Kidney glomerular epithelial cell (primary cell): Measurements from ENCODE around the gene FAIM2.
A peak's percentile ranks its signal among the peaks of the same experiment; 100 is the strongest.
"Not testable (repeated sequence)": the region's sequence is repeated elsewhere in the genome, so short reads cannot be mapped to it uniquely, and the experiment has no call there.

Experiments
- DNase-seq: peaks from one replicate; lab custom pipeline; 2025; lab: John Stamatoyannopoulos, UW

FAIM2 gene

GRCh38 chr12:49879065-49879464, 24.6 kb downstream of the FAIM2 start:
- not testable (repeated sequence) for DNase-seq

GRCh38 chr12:49878021-49878420, 25.7 kb downstream of the FAIM2 start:
- no peak for DNase-seq

- no peak for DNase-seq
Observed at GRCh38 chr12:49877066-49877465, 26.6 kb downstream of the FAIM2 start.

DNA sequence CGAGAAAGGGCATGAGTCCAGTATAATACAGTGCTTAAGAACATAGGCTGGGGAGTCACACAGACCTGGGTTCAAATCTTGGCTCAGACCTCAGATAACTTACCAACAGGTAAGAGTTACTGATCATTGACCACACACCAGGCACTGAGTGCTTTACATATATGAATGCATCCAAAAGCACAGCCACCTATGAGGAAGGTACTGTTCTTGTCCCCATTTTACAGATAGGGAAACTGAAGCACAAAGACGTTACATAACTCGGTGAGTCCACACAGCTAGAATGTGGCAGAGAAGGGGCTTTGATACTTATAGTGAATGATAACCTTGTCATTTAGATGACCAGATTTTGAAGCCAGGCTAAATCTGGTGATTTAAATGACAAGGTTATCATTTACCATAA, 27.6 kb downstream of the FAIM2 start:
- DNase-seq: no peak

- DNase-seq: no peak
Observed at GRCh38 chr12:49875115-49875720, 28.5 kb downstream of the FAIM2 start.

GRCh38 chr12:49874142-49874897, 29.4 kb downstream of the FAIM2 start:
- DNase-seq: no peak

- DNase-seq: peak; percentile 1
Observed at GRCh38 chr12:49873361-49873934, 30.3 kb downstream of the FAIM2 start.

DNA sequence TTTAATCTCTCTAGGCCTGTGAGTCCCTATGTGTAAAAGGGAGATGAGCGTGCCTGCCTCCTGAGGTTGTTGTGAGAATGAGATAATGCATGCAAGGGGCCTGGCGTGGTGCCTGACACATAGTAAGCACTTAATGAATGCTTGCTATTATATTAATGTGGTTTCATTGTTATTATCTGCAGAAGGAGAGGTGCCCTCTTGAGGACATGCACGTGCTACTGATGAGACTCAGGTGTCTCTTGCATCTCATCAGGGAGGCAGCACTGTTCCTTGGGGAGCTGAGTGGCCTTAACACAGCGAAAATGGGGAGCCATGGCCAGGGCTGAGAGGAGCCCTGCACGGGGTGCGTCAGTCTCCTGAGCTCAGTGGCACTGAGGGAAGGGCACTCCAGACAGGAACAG, 30.9 kb downstream of the FAIM2 start:
- DNase-seq: peak; percentile 5

DNA sequence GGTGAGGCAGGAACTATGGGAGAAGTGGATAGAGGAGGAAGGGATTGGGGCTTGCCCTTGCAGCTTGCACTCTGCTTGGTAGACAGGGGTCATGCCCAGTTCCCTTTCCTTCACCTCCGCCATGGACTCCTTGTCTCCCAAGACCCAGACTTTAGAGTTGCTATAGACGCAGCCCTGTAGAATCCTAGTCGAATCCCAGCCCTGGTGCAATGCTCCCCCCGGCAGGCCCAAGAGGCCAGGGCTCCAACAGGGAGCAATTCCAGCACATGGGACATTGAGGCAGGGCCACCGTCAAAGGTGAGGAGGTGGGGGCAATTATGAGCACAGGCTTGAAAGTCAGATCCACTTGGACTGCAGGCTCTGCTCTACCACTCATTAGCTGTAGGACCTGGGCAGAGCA, 31.3 kb downstream of the FAIM2 start:
- no peak for DNase-seq

DNA sequence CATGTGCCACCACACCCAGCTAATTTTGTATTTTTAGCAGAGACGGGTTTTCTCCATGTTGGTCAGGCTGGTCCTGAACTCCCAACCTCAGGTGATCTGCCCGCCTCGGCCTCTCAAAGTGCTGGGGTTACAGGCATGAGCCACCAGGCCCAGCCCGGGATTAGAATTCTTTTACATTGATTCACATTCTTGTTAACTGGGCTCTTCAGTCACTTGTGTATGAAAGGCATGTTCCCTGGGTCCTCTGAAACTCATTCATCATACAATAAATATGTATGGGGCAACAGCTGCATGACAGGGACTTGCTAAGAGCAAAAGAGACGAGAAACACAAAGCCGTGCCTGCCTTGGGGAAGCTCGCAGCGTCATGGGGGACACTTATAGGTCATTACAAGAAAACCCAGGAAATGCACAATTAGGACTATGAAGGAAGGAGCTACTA, 31.9 kb downstream of the FAIM2 start:
- not testable (repeated sequence) for DNase-seq

GRCh38 chr12:49871263-49871561, 32.5 kb downstream of the FAIM2 start:
- no peak for DNase-seq

DNA sequence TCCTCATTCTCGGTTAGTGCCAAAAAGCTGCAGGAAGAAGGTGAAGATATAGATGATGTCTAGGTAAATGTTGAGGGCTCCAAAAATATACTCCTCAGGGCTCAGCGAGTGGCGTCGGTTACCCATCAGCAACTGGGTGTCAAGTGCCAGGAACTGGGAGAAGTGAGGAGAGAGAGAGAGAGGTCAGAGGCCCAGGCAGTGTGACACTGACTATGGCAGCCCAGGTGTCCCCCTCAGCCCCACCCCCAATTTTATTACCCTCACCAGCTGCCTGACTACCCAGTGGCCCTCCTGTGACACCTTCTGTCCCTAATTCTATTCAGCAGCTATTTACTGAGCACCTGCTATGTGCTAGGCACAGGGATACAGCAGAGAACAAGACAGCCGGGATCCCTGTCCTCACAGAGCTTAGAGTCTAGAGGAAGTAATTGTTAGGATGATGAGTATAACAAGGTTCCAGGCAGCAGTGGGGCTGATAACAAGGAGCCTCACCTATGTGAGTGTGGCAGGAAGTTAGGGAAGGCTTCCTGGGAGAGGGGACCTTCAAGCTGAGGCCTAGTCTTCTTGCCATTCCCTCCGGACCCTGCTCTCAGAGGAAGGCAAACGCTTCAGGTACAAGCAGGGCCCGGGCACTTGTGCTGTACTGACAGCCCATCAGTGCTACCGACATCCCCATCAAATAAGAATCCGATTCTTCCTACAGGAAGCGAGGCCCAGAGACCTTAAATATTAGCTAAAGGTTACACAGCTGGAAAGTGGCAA, 33.0 kb downstream of the FAIM2 start:
- DNase-seq: no peak

GRCh38 chr12:49869816-49870500, 33.7 kb downstream of the FAIM2 start:
- no peak for DNase-seq

GRCh38 chr12:49868952-49869815, 34.5 kb downstream of the FAIM2 start:
- DNase-seq: peak; percentile 47

GRCh38 chr12:49868449-49868848, 35.3 kb downstream of the FAIM2 start:
- DNase-seq: no peak

- no peak for DNase-seq
Observed at GRCh38 chr12:49867570-49868341, 35.9 kb downstream of the FAIM2 start.

- DNase-seq: peak; percentile 31
Observed at GRCh38 chr12:49866859-49867569, 36.7 kb downstream of the FAIM2 start.

- no peak for DNase-seq
Observed at GRCh38 chr12:49865782-49866135, 37.9 kb downstream of the FAIM2 start.

DNA sequence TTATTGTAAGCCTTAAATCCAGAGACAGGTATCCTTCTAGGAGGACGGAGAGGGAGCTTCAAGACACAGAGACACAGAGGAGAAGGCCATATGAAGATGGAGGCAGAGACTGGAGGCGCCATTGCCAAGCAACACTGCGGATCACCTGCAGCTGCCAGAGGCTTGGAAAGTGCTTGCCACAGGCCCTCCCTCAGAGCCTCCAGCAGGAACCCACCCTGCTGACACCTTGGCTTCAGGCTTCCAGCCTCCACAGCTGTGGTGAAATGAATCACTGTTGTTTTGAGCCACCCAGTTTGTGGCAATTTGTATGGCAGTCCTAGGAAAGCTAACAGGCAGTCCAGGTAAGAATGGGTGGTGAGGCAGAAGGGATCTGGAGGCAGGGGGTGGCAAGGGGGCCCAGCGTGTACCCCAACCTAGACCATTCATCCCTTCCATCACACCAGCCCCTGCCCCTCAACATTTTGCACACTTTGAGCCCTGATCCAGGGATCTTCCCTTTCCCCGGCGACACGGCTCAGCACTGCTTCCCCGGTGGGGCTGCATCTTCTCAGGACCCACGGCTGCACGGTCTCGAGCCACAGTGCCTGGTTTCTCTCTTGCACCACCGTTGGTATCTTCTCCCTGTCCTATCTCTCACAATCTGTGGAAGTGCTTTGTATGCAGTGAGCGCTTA, 38.5 kb downstream of the FAIM2 start:
- no peak for DNase-seq

DNA sequence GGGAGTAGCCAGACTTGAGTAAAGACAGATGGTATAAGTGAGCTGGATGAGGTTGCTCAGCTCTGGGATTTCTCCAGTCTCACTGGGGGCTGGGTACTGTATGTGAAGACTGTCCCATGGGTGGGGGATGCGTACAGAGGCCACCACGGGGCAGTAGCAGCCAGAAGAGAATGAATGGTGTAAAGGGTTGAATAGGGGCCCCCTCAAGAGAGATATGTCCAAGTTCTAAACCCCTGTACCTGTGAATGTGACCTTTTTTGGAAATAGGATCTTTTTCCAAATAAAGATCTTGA, 39.0 kb downstream of the FAIM2 start:
- DNase-seq: no peak
